GM12891 (cell line): ENCODE data around the gene STAT4.

Experiments used
- PAX5 ChIP-seq: IDR thresholded peaks from 2 replicates; pipeline ENCODE4 v1.6.1; 2011; ENCODE audit warnings: low read length, moderate library complexity, mild to moderate bottlenecking; ENCODE audit not compliant: insufficient read depth, severe bottlenecking
- POLR2A ChIP-seq: IDR thresholded peaks from 2 replicates; pipeline ENCODE4 v1.6.1; 2011; ENCODE audit warnings: low read depth, low read length, control low read depth
- POLR2AphosphoS5 ChIP-seq: IDR thresholded peaks from 2 replicates; pipeline ENCODE4 v1.6.1; 2011; ENCODE audit warnings: low read depth, low read length, control low read depth
- POU2F2 ChIP-seq: IDR thresholded peaks from 2 replicates; pipeline ENCODE4 v1.6.1; 2011; ENCODE audit warnings: low read depth, mild to moderate bottlenecking, control low read depth, low read length, moderate library complexity
- SPI1 ChIP-seq: IDR thresholded peaks from 2 replicates; pipeline ENCODE4 v1.6.1; 2011; ENCODE audit warnings: low read depth, low read length, control low read depth
- TAF1 ChIP-seq: IDR thresholded peaks from 2 replicates; pipeline ENCODE4 v1.6.1; 2011; ENCODE audit warnings: low read depth, low read length, control low read depth

DNA sequence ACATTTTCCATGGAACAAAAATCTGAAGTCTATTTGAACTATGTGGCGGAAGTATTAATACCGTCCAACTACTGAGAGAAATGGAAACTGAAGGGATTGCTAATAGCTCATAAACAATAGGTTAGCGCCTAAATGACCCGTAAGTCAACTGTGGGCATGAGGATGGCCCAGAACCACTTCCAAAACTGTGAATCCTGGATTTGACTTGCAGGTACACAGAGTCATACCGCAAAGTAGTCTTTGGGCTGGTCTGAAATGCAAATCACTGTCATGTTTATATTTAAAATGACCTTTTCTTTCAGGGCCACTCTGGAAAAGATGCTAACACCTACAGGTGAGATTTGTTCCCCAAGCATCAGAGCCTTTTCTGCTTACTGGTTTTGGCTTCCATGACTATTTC is 50.6 kb downstream of the STAT4 start:
- TF ChIP-seq POLR2AphosphoS5 (no peak), PAX5 (no peak), POLR2A (no peak), TAF1 (no peak), SPI1 (no peak), POU2F2 (no peak)
